HepG2 (cell line): ENCODE measurements around the gene SMARCB1. TPM values are rescaled to one million over a fixed set of nuclear protein-coding genes. Genes with fewer than 3 reads are reported as not detected.
A peak's percentile ranks its signal among the peaks of the same experiment; 100 is the strongest.

Experiments
- ARNTL ChIP-seq: sonication (generic); formaldehyde crosslinking; IDR thresholded peaks from 2 replicates; pipeline ENCODE4 v1.4.0; 2020; ENCODE audit warnings: mild to moderate bottlenecking, missing genetic modification reagents
- CAMTA2 ChIP-seq: sonication (generic); formaldehyde crosslinking; IDR thresholded peaks from 2 replicates; pipeline ENCODE4 v1.4.0; 2020; ENCODE audit warnings: mild to moderate bottlenecking, missing genetic modification reagents, borderline replicate concordance
- CCAR2 ChIP-seq: fragments of 200-400 bp; formaldehyde crosslinking; optimal IDR thresholded peaks from 2 replicates; pipeline ENCODE3; 2018; ENCODE audit warnings: low read depth, mild to moderate bottlenecking, low read length, moderate library complexity
- CENPX ChIP-seq: sonication (generic); formaldehyde crosslinking; IDR thresholded peaks from 2 replicates; pipeline ENCODE4 v1.9.0; 2021; ENCODE audit warnings: mild to moderate bottlenecking, missing genetic modification reagents, moderate library complexity
- CHCHD3 ChIP-seq: sonication (generic); formaldehyde crosslinking; IDR thresholded peaks from 2 replicates; pipeline ENCODE4 v1.8.0; 2022; ENCODE audit warnings: mild to moderate bottlenecking, missing genetic modification reagents, moderate library complexity
- ELK4 ChIP-seq: sonication (generic); formaldehyde crosslinking; IDR thresholded peaks from 2 replicates; pipeline ENCODE4 v1.9.0; 2021; ENCODE audit warnings: missing genetic modification reagents, borderline replicate concordance
- GLI4 ChIP-seq: sonication (generic); formaldehyde crosslinking; IDR thresholded peaks from 2 replicates; pipeline ENCODE4 v1.5.1; 2020; ENCODE audit warnings: missing genetic modification reagents, mild to moderate bottlenecking, moderate library complexity, borderline replicate concordance
- HDAC6 ChIP-seq: fragments of 200-600 bp; sonication (generic); IDR thresholded peaks from 2 replicates; pipeline ENCODE4 v1.7.0; 2017; ENCODE audit warnings: mild to moderate bottlenecking, antibody characterized with exemption, low read length, low read depth
- MTA1 ChIP-seq: sonication (generic); formaldehyde crosslinking; IDR thresholded peaks from 2 replicates; pipeline ENCODE4 v1.4.0; 2020; ENCODE audit warnings: missing genetic modification reagents, mild to moderate bottlenecking, borderline replicate concordance
- MZF1 ChIP-seq: sonication (generic); formaldehyde crosslinking; IDR thresholded peaks from 2 replicates; pipeline ENCODE4 v1.8.1; 2023; ENCODE audit warnings: mild to moderate bottlenecking, missing genetic modification reagents, borderline replicate concordance
- NCOA5 ChIP-seq: sonication (generic); formaldehyde crosslinking; IDR thresholded peaks from 2 replicates; pipeline ENCODE4 v1.4.0; 2020; ENCODE audit warnings: missing genetic modification reagents
- NR2F1 ChIP-seq, 2 experiments: fragments of 450-650 bp in 1 of 2; formaldehyde crosslinking in 1 of 2; IDR thresholded peaks; 2 replicates each; pipeline versions ENCODE4 v1.5.0 to v1.6.1; 2016 to 2020; ENCODE audit warnings: mild to moderate bottlenecking in 1 of 2, missing compliant biosample characterization in 1 of 2, missing genetic modification reagents in 1 of 2, moderate library complexity in 1 of 2
- PCBP1 ChIP-seq: fragments of 200-400 bp; formaldehyde crosslinking; IDR thresholded peaks from 2 replicates; pipeline ENCODE4 v1.6.1; 2017; ENCODE audit warnings: mild to moderate bottlenecking, low read depth, low read length, borderline replicate concordance
- PHB2 ChIP-seq: fragments of 450-650 bp; IDR thresholded peaks from 2 replicates; pipeline ENCODE4 v1.6.1; 2018; ENCODE audit not compliant: partially characterized antibody
- RXRB ChIP-seq: IDR thresholded peaks from 2 replicates; pipeline ENCODE4 v1.6.1; 2016; ENCODE audit warnings: borderline replicate concordance, missing genetic modification reagents, missing compliant biosample characterization
- SMAD3 ChIP-seq: sonication (generic); formaldehyde crosslinking; IDR thresholded peaks from 2 replicates; pipeline ENCODE4 v1.4.0; 2020; ENCODE audit warnings: missing genetic modification reagents
- WIZ ChIP-seq: sonication (generic); formaldehyde crosslinking; IDR thresholded peaks from 2 replicates; pipeline ENCODE4 v1.5.1; 2020; ENCODE audit warnings: mild to moderate bottlenecking, missing genetic modification reagents
- ZNF20 ChIP-seq: sonication (generic); formaldehyde crosslinking; IDR thresholded peaks from 2 replicates; pipeline ENCODE4 v1.4.0; 2020; ENCODE audit warnings: mild to moderate bottlenecking, moderate library complexity, missing genetic modification reagents
- ZNF207 ChIP-seq: fragments of 450-650 bp; IDR thresholded peaks from 2 replicates; pipeline ENCODE4 v1.6.1; 2016; ENCODE audit warnings: antibody characterized with exemption, borderline replicate concordance
- ZNF317 ChIP-seq: sonication (generic); formaldehyde crosslinking; IDR thresholded peaks from 2 replicates; pipeline ENCODE4 v1.5.0; 2020; ENCODE audit warnings: mild to moderate bottlenecking, missing genetic modification reagents
- ZNF549 ChIP-seq: sonication (generic); formaldehyde crosslinking; IDR thresholded peaks from 2 replicates; pipeline ENCODE4 v1.5.0; 2020; ENCODE audit warnings: missing genetic modification reagents
- ZNF746 ChIP-seq: sonication (generic); formaldehyde crosslinking; IDR thresholded peaks from 2 replicates; pipeline ENCODE4 v1.8.0; 2022; ENCODE audit warnings: mild to moderate bottlenecking, missing genetic modification reagents
- ZNF776 ChIP-seq: sonication (generic); formaldehyde crosslinking; IDR thresholded peaks from 2 replicates; pipeline ENCODE4 v1.4.0; 2020; ENCODE audit warnings: mild to moderate bottlenecking, missing genetic modification reagents
- ZNF83 ChIP-seq: sonication (generic); formaldehyde crosslinking; IDR thresholded peaks from 2 replicates; pipeline ENCODE4 v1.4.0; 2020; ENCODE audit warnings: missing genetic modification reagents, mild to moderate bottlenecking, borderline replicate concordance
- ZNF879 ChIP-seq: sonication (generic); formaldehyde crosslinking; IDR thresholded peaks from 2 replicates; pipeline ENCODE4 v1.8.1; 2023; ENCODE audit warnings: missing genetic modification reagents
- ZSCAN29 ChIP-seq: sonication (generic); formaldehyde crosslinking; conservative IDR thresholded peaks from 2 replicates; pipeline ENCODE4 v1.4.0; 2020; ENCODE audit warnings: mild to moderate bottlenecking, missing genetic modification reagents
- polyA plus RNA-seq, 8 experiments: library from polyadenylated mRNA; depleted of rRNA in 3 of 8; stranded (reverse) in 7 of 8; unstranded in 1 of 8; fragments of >200 nt; fragmentation: Illumina TruSeq in 4 of 8; extraction: Trizol in 4 of 8; gene quantifications; 2 replicates each; pipeline versions ENCODE4 v1.2.1 to v1.2.3, GENCODE V29; 2011 to 2016; ENCODE audit warnings: low read depth in 4 of 8, missing spikeins in 1 of 8, mixed read lengths in 1 of 8; ENCODE audit not compliant: insufficient read depth in 1 of 8
- total RNA-seq, 5 experiments: library from RNA; depleted of rRNA; stranded (reverse); fragments of >200 nt; fragmentation: Illumina TruSeq; extraction: Trizol; gene quantifications; 2 replicates each; pipeline ENCODE4 v1.2.3, GENCODE V29; 2016; ENCODE audit warnings: low read depth in 1 of 5
- TF ChIP-seq, protein P1 (sequence below): sonication (generic); formaldehyde crosslinking; IDR thresholded peaks from 2 replicates; pipeline ENCODE4 v1.8.0; 2022; ENCODE audit warnings: mild to moderate bottlenecking, missing genetic modification reagents; ENCODE audit not compliant: insufficient replicate concordance
- TF ChIP-seq, protein P2 (sequence below): sonication (generic); formaldehyde crosslinking; IDR thresholded peaks from 2 replicates; pipeline ENCODE4 v1.5.0; 2020; ENCODE audit warnings: mild to moderate bottlenecking, low read depth, missing genetic modification reagents, borderline replicate concordance

SMARCB1 gene
- total and polyA plus RNA-seq, 2 of the 13 experiments (the other 11 are each of a cell fraction or from before 2014, with no cell fraction given), result 74.0 to 166 TPM

DNA sequence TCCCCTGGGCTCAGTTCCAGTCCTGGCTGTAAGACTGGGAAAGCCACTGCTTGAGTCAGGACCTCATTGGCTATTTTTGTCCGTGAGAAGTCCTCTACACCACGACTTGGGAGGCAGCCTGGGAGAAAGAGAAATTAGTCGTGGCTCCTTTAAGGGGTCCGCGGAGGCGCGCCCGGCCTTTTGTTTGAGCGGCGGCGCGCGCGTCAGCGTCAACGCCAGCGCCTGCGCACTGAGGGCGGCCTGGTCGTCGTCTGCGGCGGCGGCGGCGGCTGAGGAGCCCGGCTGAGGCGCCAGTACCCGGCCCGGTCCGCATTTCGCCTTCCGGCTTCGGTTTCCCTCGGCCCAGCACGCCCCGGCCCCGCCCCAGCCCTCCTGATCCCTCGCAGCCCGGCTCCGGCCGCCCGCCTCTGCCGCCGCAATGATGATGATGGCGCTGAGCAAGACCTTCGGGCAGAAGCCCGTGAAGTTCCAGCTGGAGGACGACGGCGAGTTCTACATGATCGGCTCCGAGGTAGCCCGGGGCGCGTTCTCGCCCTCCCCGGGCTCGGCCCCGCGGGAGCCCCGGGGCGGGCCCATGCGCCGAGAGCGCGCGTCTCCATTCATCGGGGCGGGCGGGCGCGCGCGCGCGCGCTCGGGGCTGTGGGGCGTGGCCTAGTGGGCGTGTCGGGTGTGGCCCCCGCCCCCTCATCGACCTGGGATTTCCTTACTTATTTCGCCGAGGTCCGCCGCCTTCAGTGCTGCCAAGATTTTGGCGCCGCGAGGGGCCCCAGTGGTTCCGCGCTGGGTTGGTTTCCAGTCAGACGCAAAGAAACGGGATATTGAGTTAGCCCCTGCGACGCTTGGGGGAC, at the start of gene SMARCB1 (continued):
- TF ChIP-seq, protein P1, sequence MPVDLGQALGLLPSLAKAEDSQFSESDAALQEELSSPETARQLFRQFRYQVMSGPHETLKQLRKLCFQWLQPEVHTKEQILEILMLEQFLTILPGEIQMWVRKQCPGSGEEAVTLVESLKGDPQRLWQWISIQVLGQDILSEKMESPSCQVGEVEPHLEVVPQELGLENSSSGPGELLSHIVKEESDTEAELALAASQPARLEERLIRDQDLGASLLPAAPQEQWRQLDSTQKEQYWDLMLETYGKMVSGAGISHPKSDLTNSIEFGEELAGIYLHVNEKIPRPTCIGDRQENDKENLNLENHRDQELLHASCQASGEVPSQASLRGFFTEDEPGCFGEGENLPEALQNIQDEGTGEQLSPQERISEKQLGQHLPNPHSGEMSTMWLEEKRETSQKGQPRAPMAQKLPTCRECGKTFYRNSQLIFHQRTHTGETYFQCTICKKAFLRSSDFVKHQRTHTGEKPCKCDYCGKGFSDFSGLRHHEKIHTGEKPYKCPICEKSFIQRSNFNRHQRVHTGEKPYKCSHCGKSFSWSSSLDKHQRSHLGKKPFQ (CRISPR knock-in tag), result peak; percentile 75
- TF ChIP-seq CENPX (no peak), ZSCAN29 (CRISPR knock-in tag) (peak; percentile 66; the same call in 1 of the 2 replicates), ZNF83 (no peak), MZF1 (no peak), ZNF20 (CRISPR knock-in tag) (no peak), RXRB (CRISPR knock-in tag) (0 out of 2 replicates have a peak, but pooled peaks have one; percentile 8), SMAD3 (0 out of 2 replicates have a peak, but pooled peaks have one; percentile 43), ZNF549 (CRISPR knock-in tag) (no peak), CCAR2 (no peak), ELK4 (no peak), ZNF776 (CRISPR knock-in tag) (0 out of 2 replicates have a peak, but pooled peaks have one; percentile 65), ZNF317 (CRISPR knock-in tag) (peak; percentile 10; the same call in 1 of the 2 replicates), HDAC6 (no peak), PCBP1 (no peak), NR2F1 (CRISPR knock-in tag; IDR thresholded peaks at IDR 0.05) (no peak), CHCHD3 (CRISPR knock-in tag) (no peak), ARNTL (no peak), PHB2 (no peak), WIZ (CRISPR knock-in tag) (0 out of 2 replicates have a peak, but pooled peaks have one; percentile 33), GLI4 (no peak; the same call in 1 of the 2 replicates), MTA1 (CRISPR knock-in tag) (peak; percentile 17; the same call in 1 of the 2 replicates), CAMTA2 (CRISPR knock-in tag) (0 out of 2 replicates have a peak, but pooled peaks have one; percentile 85), NCOA5 (CRISPR knock-in tag) (no peak), ZNF746 (CRISPR knock-in tag) (peak; percentile 23; the same call in 1 of the 2 replicates), ZNF879 (CRISPR knock-in tag) (no peak), ZNF207 (no peak)
- TF ChIP-seq, protein P2, sequence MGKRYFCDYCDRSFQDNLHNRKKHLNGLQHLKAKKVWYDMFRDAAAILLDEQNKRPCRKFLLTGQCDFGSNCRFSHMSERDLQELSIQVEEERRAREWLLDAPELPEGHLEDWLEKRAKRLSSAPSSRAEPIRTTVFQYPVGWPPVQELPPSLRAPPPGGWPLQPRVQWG (CRISPR knock-in tag), result no peak
